Measurements from ENCODE around the gene TMEM253.

Gene TMEM253

GRCh38 chr14:21099596-21099985, 1.3 kb upstream of the TMEM253 start:
- Histone ChIP-seq H3K9me3 (ENCODE audit: control insufficient read depth, low read length) (no peaks in the 10 kb centered on the region), H3K4me1 (ENCODE audit: control insufficient read depth, insufficient read depth, low read length, poor library complexity, severe bottlenecking) (peaks cover 35% of the 10 kb centered on the region), H3K4me3 (ENCODE audit: extremely low read depth, insufficient read depth, low read length, poor library complexity, severe bottlenecking) (peak overlapping the region; percentile 44), H3K27ac (ENCODE audit: low read depth, low read length, severe bottlenecking) (no peak overlapping the region), H3K36me3 (ENCODE audit: control insufficient read depth, insufficient read depth, low read length) (no peaks in the 10 kb centered on the region)
- 92% methylated on average over 2 of the region's 5 CpGs; no CpG with 5 or more reads in 1 of the 2 experiments for WGBS, 2 experiments (ENCODE audit: insufficient coverage in 2 of 2)

DNA sequence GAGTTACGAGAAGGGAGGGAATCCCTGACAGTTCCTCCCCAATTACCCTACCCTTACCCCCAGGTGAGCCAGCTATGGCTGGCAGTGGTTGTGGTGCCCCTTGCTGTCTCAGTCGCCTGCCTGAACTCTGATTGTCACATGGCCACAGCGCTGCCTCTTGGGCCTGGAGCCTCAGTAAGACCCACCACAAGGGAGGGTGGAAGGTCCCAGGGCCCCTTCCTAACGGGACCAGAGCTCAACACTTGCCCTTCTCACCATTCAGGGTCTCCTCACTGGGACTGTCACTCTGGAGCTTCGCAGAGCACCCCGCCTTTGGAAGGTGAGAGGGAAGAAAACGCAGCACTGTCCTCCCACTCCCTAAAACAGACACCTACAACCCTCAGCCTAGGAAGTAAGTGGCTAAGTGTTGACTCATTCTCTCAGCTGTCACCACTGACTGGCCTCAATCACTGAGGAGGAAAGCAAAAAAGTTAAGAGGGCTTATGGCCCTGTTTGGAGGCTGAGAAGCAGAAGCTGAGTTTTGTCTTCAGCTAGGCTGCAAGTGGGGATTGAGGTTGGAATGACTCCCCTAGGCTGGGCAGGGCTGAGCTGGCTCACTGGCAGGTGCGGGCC, 1.0 kb downstream of the TMEM253 start:
- Histone ChIP-seq H3K27ac (ENCODE audit: low read depth, low read length, severe bottlenecking) (no peak overlapping the region), H3K4me1 (ENCODE audit: control insufficient read depth, insufficient read depth, low read length, poor library complexity, severe bottlenecking) (peaks cover 37% of the 10 kb centered on the region), H3K36me3 (ENCODE audit: control insufficient read depth, insufficient read depth, low read length) (no peaks in the 10 kb centered on the region), H3K4me3 (ENCODE audit: extremely low read depth, insufficient read depth, low read length, poor library complexity, severe bottlenecking) (no peak overlapping the region), H3K9me3 (ENCODE audit: control insufficient read depth, low read length) (no peaks in the 10 kb centered on the region)
- WGBS, 2 experiments (ENCODE audit: insufficient coverage in 2 of 2): 93 to 94% methylated on average over 3 of the region's 8 CpGs

DNA sequence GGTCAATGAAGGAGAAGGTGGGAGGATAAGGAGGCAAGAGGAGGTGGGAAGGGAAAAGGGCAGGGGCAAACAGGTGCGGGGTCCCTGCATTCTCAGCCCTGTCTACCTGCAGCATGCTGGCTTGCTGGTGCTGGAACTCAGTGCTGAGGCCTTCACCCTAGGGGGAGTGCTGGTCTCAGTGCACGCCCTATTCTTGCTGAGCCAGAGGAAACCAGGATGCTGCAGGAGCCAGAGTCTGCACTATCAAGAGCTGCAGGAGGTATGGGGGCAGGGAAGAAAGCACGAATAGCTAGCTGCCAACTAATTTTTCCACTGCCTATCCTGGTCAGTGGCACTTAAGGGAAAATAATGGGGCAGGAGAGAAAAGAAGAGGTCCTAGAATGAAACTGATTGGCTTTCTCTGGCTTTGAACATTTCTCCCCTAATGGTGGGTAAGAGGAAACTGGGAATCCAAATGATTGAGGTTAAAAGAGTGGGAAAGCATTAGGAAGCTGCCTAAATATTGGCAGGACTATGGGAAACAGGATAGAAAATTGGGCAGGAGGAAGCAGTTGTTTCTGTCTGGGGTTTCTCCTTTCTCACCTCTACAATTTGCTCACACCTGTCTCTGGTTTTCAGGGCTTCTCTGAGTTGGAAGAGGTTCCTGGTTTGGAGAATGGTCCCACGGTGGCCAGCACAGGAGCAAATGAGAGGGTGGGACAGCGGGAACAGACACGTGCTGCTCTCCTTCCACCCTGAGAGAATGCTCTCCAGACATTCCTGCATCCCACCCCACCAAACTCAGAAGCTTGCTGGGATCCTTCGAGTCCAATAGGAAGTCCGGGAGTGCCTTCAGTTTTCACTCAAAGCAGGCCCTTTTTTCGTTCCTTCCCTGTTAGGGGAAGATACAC, 1.9 kb downstream of the TMEM253 start:
- Histone ChIP-seq H3K27ac (ENCODE audit: low read depth, low read length, severe bottlenecking) (no peak overlapping the region), H3K9me3 (ENCODE audit: control insufficient read depth, low read length) (no peaks in the 10 kb centered on the region), H3K4me3 (ENCODE audit: extremely low read depth, insufficient read depth, low read length, poor library complexity, severe bottlenecking) (peak overlapping the region; percentile 60), H3K36me3 (ENCODE audit: control insufficient read depth, insufficient read depth, low read length) (no peaks in the 10 kb centered on the region), H3K4me1 (ENCODE audit: control insufficient read depth, insufficient read depth, low read length, poor library complexity, severe bottlenecking) (peaks cover 41% of the 10 kb centered on the region)
- 21% methylated on average over 6 to 7 of the region's 9 CpGs for WGBS, 2 experiments (ENCODE audit: insufficient coverage in 2 of 2)

GRCh38 chr14:21103411-21103709, 2.5 kb downstream of the TMEM253 start:
- Histone ChIP-seq H3K4me3 (ENCODE audit: extremely low read depth, insufficient read depth, low read length, poor library complexity, severe bottlenecking) (peak overlapping the region; percentile 60), H3K4me1 (ENCODE audit: control insufficient read depth, insufficient read depth, low read length, poor library complexity, severe bottlenecking) (peaks cover 46% of the 10 kb centered on the region), H3K27ac (ENCODE audit: low read depth, low read length, severe bottlenecking) (peak overlapping the region; percentile 100), H3K36me3 (ENCODE audit: control insufficient read depth, insufficient read depth, low read length) (no peaks in the 10 kb centered on the region), H3K9me3 (ENCODE audit: control insufficient read depth, low read length) (no peaks in the 10 kb centered on the region)
- WGBS, 2 experiments (ENCODE audit: insufficient coverage in 2 of 2): 4% methylated on average over 4 to 9 of the region's 9 CpGs

DNA sequence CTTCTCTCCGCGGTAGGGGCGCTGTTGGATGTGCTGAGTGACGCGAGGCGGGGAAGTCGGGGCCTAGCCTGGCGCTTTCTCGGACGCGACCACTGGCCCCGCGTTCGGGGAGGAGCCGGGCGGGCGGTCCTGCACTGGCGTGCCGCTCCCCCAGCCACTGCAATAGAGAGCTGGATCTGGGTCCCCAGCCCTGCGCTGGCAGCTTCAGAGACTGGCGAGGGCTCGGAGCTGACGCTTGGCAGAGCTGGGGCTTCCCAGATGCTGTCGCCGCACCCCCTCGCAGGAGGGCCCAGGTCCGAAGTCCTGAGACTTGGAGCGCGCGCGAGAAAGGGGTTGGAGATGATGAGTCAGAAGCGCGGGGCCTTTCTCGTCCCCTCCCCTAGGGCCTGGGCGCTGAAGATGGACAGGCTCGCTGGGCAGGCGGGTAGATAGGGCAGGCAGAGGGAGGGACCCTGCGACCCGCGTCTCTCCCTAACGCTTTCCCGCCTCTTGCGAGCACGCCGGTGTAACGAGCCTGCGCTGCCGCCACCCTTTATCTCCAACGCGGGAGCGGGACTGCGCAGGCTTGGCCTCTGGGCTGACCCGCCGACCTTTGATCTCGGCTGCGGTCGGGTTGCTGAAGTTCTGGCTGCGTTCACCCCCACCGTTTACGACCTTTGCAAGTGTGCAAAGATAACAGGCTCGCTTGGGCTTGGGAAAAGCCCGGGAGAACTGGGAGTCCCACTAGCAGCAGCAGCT, 3.0 kb downstream of the TMEM253 start:
- WGBS, 2 experiments (ENCODE audit: insufficient coverage in 2 of 2): 0 to 1% methylated on average over 51 to 56 of the region's 62 CpGs
- Histone ChIP-seq H3K27ac (ENCODE audit: low read depth, low read length, severe bottlenecking) (peak overlapping the region; percentile 100), H3K4me1 (ENCODE audit: control insufficient read depth, insufficient read depth, low read length, poor library complexity, severe bottlenecking) (peaks cover 46% of the 10 kb centered on the region), H3K4me3 (ENCODE audit: extremely low read depth, insufficient read depth, low read length, poor library complexity, severe bottlenecking) (peak overlapping the region; percentile 60), H3K36me3 (ENCODE audit: control insufficient read depth, insufficient read depth, low read length) (no peaks in the 10 kb centered on the region), H3K9me3 (ENCODE audit: control insufficient read depth, low read length) (no peaks in the 10 kb centered on the region)

- Histone ChIP-seq H3K4me3 (ENCODE audit: extremely low read depth, insufficient read depth, low read length, poor library complexity, severe bottlenecking) (peak overlapping the region; percentile 60), H3K27ac (ENCODE audit: low read depth, low read length, severe bottlenecking) (peak overlapping the region; percentile 100), H3K4me1 (ENCODE audit: control insufficient read depth, insufficient read depth, low read length, poor library complexity, severe bottlenecking) (peaks cover 41% of the 10 kb centered on the region), H3K36me3 (ENCODE audit: control insufficient read depth, insufficient read depth, low read length) (no peaks in the 10 kb centered on the region), H3K9me3 (ENCODE audit: control insufficient read depth, low read length) (no peaks in the 10 kb centered on the region)
- 0% methylated on average over 3 to 7 of the region's 8 CpGs for WGBS, 2 experiments (ENCODE audit: insufficient coverage in 2 of 2)
Measured at GRCh38 chr14:21104448-21105060, 3.7 kb downstream of the TMEM253 start.

- WGBS, 2 experiments (ENCODE audit: insufficient coverage in 2 of 2): 90 to 99% methylated on average over 3 to 8 of the region's 8 CpGs
- H3K4me3 ChIP-seq (ENCODE audit: extremely low read depth, insufficient read depth, low read length, poor library complexity, severe bottlenecking): no peak overlapping the region
- H3K27ac ChIP-seq (ENCODE audit: low read depth, low read length, severe bottlenecking): peak overlapping the region; percentile 100
- no peaks in the 10 kb centered on the region for H3K36me3 ChIP-seq (ENCODE audit: control insufficient read depth, insufficient read depth, low read length)
- peaks cover 39% of the 10 kb centered on the region for H3K4me1 ChIP-seq (ENCODE audit: control insufficient read depth, insufficient read depth, low read length, poor library complexity, severe bottlenecking)
- no peaks in the 10 kb centered on the region for H3K9me3 ChIP-seq (ENCODE audit: control insufficient read depth, low read length)
Measured at GRCh38 chr14:21105095-21105494, 4.2 kb downstream of the TMEM253 start.

DNA sequence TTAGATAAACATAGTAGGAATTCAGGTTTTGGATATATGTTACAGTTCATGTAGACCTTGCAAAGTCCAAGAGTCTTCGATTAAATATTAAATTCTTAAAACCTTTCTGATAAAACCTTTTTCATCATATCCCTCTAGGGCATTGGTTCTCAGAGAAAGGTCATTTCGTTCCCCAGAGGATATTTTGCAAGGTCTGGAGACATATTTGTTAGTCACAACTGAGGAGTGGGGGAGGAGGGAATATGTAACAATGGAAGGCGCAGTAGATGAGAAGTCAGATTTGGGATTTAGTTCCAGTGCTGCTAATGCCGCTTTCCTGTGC, 5.3 kb downstream of the TMEM253 start:
- Histone ChIP-seq H3K4me1 (ENCODE audit: control insufficient read depth, insufficient read depth, low read length, poor library complexity, severe bottlenecking) (peaks cover 39% of the 10 kb centered on the region), H3K27ac (ENCODE audit: low read depth, low read length, severe bottlenecking) (no peak overlapping the region), H3K9me3 (ENCODE audit: control insufficient read depth, low read length) (no peaks in the 10 kb centered on the region), H3K36me3 (ENCODE audit: control insufficient read depth, insufficient read depth, low read length) (no peaks in the 10 kb centered on the region), H3K4me3 (ENCODE audit: extremely low read depth, insufficient read depth, low read length, poor library complexity, severe bottlenecking) (no peak overlapping the region)
- WGBS, 2 experiments (ENCODE audit: insufficient coverage in 2 of 2): 59 to 85% methylated on average over 3 of the region's 4 CpGs

- WGBS, 2 experiments (ENCODE audit: insufficient coverage in 2 of 2): 33 to 37% methylated on average over 10 of the region's 11 CpGs
Measured at GRCh38 chr14:21106498-21107282, 5.8 kb downstream of the TMEM253 start.

GRCh38 chr14:21107283-21107800, 6.5 kb downstream of the TMEM253 start:
- Histone ChIP-seq H3K27ac (ENCODE audit: low read depth, low read length, severe bottlenecking) (peak overlapping the region; percentile 73), H3K4me1 (ENCODE audit: control insufficient read depth, insufficient read depth, low read length, poor library complexity, severe bottlenecking) (peaks cover 30% of the 10 kb centered on the region), H3K36me3 (ENCODE audit: control insufficient read depth, insufficient read depth, low read length) (no peaks in the 10 kb centered on the region), H3K4me3 (ENCODE audit: extremely low read depth, insufficient read depth, low read length, poor library complexity, severe bottlenecking) (no peak overlapping the region), H3K9me3 (ENCODE audit: control insufficient read depth, low read length) (no peaks in the 10 kb centered on the region)
- 81 to 91% methylated on average over 4 to 5 of the region's 5 CpGs for WGBS, 2 experiments (ENCODE audit: insufficient coverage in 2 of 2)

More at GRCh38 chr14:21106498-21107282, 5.8 kb downstream of the TMEM253 start:
- Histone ChIP-seq H3K4me3 (ENCODE audit: extremely low read depth, insufficient read depth, low read length, poor library complexity, severe bottlenecking) (no peak overlapping the region), H3K36me3 (ENCODE audit: control insufficient read depth, insufficient read depth, low read length) (no peaks in the 10 kb centered on the region), H3K9me3 (ENCODE audit: control insufficient read depth, low read length) (no peaks in the 10 kb centered on the region), H3K27ac (ENCODE audit: low read depth, low read length, severe bottlenecking) (peak overlapping the region; percentile 73), H3K4me1 (ENCODE audit: control insufficient read depth, insufficient read depth, low read length, poor library complexity, severe bottlenecking) (peaks cover 37% of the 10 kb centered on the region)
